Endodermal cell (in vitro differentiated cells): ENCODE measurements around the gene KCNV2. TPM values are rescaled to one million over a fixed set of nuclear protein-coding genes. Genes with fewer than 3 reads are reported as not detected.

ENCODE experiments used
- DNase-seq: peaks from one replicate; pipeline ENCODE4 v3.0.0-alpha.2; 2017
- H3K27ac ChIP-seq: 2 replicates; pipeline ENCODE4 v1.5.1; 2013; ENCODE audit warnings: mild to moderate bottlenecking, low read depth, low read length, moderate library complexity
- H3K27me3 ChIP-seq: 2 replicates; pipeline ENCODE4 v1.6.1; 2013; ENCODE audit warnings: mild to moderate bottlenecking, low read length, moderate library complexity; ENCODE audit not compliant: insufficient read depth, control insufficient read depth, poor library complexity, severe bottlenecking
- H3K36me3 ChIP-seq: 2 replicates; pipeline ENCODE4 v1.7.0; 2013; ENCODE audit warnings: mild to moderate bottlenecking, low read length, moderate library complexity; ENCODE audit not compliant: control insufficient read depth, insufficient read depth
- H3K4me1 ChIP-seq: one replicate; pipeline ENCODE4 v1.7.0; 2013; ENCODE audit warnings: low read length; ENCODE audit not compliant: control insufficient read depth, insufficient read depth
- H3K4me3 ChIP-seq: 2 replicates; pipeline ENCODE4 v1.5.1; 2013; ENCODE audit warnings: mild to moderate bottlenecking, low read length, moderate library complexity
- H3K9ac ChIP-seq: 2 replicates; pipeline ENCODE4 v1.6.1; 2013; ENCODE audit warnings: mild to moderate bottlenecking, low read length, moderate library complexity; ENCODE audit not compliant: poor library complexity, severe bottlenecking; ENCODE audit errors: extremely low read depth
- H3K9me3 ChIP-seq: 2 replicates; pipeline ENCODE4 v1.6.1; 2013; ENCODE audit warnings: mild to moderate bottlenecking, low read length, moderate library complexity; ENCODE audit not compliant: control insufficient read depth
- H3K27ac Mint-ChIP-seq: 2 replicates; pipeline ENCODE4 v1.8.0; 2020; ENCODE audit warnings: mixed read lengths
- H3K27me3 Mint-ChIP-seq: 2 replicates; pipeline ENCODE4 v1.8.0; 2021; ENCODE audit warnings: mild to moderate bottlenecking, mixed read lengths; ENCODE audit not compliant: insufficient read depth
- H3K36me3 Mint-ChIP-seq: 2 replicates; pipeline ENCODE4 v1.8.0; 2020; ENCODE audit warnings: low read depth, mixed read lengths
- H3K4me1 Mint-ChIP-seq: 2 replicates; pipeline ENCODE4 v1.8.0; 2020; ENCODE audit warnings: mixed read lengths
- H3K4me3 Mint-ChIP-seq: 2 replicates; pipeline ENCODE4 v1.8.0; 2020; ENCODE audit warnings: mild to moderate bottlenecking, moderate library complexity, mixed read lengths
- H3K9me3 Mint-ChIP-seq: 2 replicates; pipeline ENCODE4 v1.8.0; 2020; ENCODE audit warnings: mild to moderate bottlenecking, mixed read lengths
- WGBS, 2 experiments: methylation state at CpG; one replicate each; pipeline versions ENCODE4 v1.1.5 to v1.1.7; 2013; ENCODE audit warnings: missing lambda C conversion rate in 2 of 2, mixed read lengths in 1 of 2; ENCODE audit not compliant: insufficient coverage in 1 of 2, insufficient read length in 1 of 2; 5-methylcytosine and 5-hydroxymethylcytosine counted together
- total RNA-seq, 2 donors: library from RNA; stranded (reverse); fragmentation: NEBNext Ultra II Directional in 1 of 2; extraction: Animal tissue kit (Norgen Biotek cat#: 25700) in 1 of 2; gene quantifications; 2 replicates in 1 of 2; 3 replicates in 1 of 2; pipeline ENCODE4 v1.2.1, GENCODE V29; 2021
- TF ChIP-seq, protein P1 (sequence below): fragments of 200-600 bp; sonication (generic); conservative IDR thresholded peaks from 2 replicates; pipeline ENCODE4 v1.5.0; 2021; ENCODE audit warnings: antibody characterized with exemption, mild to moderate bottlenecking

The KCNV2 gene
- total RNA-seq, 2 donors from 2014 or later, result 1.2 to 2.0 TPM

DNA sequence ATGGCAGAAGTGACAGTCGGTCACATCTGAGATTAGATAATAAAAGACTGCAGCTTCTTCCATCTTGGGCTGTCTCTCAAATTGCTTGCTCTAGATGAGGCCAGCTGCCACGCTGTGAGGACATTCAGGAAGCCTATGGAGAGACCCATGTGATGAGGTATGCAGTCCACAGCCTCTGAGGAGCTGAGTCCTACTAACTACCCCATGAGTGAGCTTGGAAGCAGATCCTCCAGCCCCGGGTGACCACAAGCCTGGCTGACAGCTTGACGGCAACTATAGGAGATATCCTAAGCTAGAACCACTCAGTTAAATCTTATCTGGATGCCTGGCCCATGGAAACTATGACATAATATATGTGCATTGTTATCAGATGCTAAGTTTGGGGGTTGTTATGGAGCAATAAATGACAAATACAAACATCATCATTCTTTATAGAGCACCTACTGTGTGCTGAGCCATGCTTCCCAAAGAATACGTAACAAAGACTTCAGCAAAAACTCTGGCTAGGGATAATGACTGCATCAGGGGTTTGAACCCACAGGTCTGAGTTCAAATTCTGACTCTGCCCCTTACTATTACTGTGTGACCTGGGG, 26.7 kb downstream of the KCNV2 start:
- no peak for DNase-seq
- H3K4me3 ChIP-seq, result no peak overlapping the region
- peaks cover 10% of the 10 kb centered on the region for H3K36me3 Mint-ChIP-seq
- peaks cover 65% of the 10 kb centered on the region for H3K4me1 Mint-ChIP-seq
- H3K9me3 Mint-ChIP-seq, result peaks cover 8% of the 10 kb centered on the region
- 91 to 100% methylated on average over 3 to 5 of the region's 5 CpGs for WGBS, 2 experiments
- H3K4me3 Mint-ChIP-seq, result no peak overlapping the region
- no peak overlapping the region for H3K27ac ChIP-seq
- H3K27ac Mint-ChIP-seq, result no peak overlapping the region
- TF ChIP-seq, protein P1, sequence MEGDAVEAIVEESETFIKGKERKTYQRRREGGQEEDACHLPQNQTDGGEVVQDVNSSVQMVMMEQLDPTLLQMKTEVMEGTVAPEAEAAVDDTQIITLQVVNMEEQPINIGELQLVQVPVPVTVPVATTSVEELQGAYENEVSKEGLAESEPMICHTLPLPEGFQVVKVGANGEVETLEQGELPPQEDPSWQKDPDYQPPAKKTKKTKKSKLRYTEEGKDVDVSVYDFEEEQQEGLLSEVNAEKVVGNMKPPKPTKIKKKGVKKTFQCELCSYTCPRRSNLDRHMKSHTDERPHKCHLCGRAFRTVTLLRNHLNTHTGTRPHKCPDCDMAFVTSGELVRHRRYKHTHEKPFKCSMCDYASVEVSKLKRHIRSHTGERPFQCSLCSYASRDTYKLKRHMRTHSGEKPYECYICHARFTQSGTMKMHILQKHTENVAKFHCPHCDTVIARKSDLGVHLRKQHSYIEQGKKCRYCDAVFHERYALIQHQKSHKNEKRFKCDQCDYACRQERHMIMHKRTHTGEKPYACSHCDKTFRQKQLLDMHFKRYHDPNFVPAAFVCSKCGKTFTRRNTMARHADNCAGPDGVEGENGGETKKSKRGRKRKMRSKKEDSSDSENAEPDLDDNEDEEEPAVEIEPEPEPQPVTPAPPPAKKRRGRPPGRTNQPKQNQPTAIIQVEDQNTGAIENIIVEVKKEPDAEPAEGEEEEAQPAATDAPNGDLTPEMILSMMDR, result no peak
- no peak overlapping the region for H3K9ac ChIP-seq
- H3K36me3 ChIP-seq, result peaks cover 6% of the 10 kb centered on the region
- no peaks in the 10 kb centered on the region for H3K27me3 Mint-ChIP-seq
- H3K27me3 ChIP-seq, result no peaks in the 10 kb centered on the region
- peaks cover 8% of the 10 kb centered on the region for H3K9me3 ChIP-seq
- H3K4me1 ChIP-seq, result peaks cover 24% of the 10 kb centered on the region

DNA sequence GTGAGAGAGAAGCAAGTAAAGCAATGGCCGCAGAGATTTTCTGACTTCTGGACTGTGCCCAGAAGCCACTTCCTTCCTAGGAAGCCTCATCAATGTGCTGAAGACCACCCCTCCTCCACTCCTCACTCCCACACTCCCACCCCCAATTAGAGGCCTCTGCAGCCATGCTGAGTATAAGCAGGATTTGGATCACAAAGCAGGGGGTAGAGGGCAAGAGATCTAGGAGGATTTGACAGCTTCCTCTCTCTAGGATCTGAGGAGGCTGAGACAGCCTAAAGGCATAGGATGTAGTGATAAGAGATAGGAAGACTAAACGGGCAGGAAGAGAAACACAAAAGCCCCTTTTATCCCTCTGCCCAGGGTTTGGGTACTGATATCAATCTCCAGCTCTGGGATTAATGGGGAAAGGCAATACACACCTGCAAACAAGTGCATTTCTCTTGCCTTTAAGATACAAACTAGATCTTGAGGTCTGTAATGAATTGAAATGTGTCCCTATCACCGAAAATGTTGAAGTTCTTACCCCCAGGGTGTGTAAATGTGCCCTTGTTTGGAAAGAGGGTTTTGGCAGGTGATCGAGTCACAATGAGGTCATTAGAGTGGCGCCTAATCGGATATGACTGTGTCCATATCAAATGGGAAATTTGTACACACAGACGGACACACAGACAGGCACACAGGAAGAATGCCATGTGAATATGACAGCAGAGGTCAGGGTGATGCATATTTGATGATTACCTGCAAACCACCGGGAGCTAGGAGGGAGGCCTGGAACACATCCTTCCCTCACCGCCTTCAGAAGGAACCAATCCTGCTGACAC, 28.5 kb downstream of the KCNV2 start:
- Histone ChIP-seq H3K27me3 (no peaks in the 10 kb centered on the region), H3K27ac (no peak overlapping the region), H3K4me3 (no peak overlapping the region), H3K4me1 (peaks cover 18% of the 10 kb centered on the region), H3K9me3 (peaks cover 25% of the 10 kb centered on the region), H3K9ac (no peak overlapping the region), H3K36me3 (peaks cover 24% of the 10 kb centered on the region)
- Mint-ChIP-seq H3K4me3 (peak overlapping the region; percentile 17), H3K27me3 (no peaks in the 10 kb centered on the region), H3K36me3 (peaks cover 28% of the 10 kb centered on the region), H3K9me3 (peaks cover 25% of the 10 kb centered on the region), H3K4me1 (peaks cover 49% of the 10 kb centered on the region), H3K27ac (peak overlapping the region; percentile 26)
- TF ChIP-seq, protein P1, result no peak
- no peak for DNase-seq
- 72 to 77% methylated on average over 7 to 9 of the region's 9 CpGs for WGBS, 2 experiments

DNA sequence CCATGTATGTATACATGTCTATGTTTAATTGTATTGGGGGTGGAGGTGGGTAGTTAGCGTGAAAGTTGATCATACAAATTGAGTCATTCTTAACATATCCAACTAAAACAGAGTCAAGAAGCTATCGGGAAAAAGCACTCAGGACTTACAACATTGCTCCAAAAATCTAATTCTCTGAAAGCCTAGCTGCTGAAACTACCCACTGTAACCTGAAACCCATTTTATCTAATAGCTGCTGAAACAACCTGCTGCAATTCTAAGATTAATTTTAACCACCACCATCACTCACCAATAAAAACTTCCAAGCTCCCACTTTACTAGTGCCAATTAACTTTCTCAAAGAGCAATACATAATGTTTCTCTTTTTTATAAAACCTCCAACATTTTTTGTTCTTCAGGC, 32.2 kb downstream of the KCNV2 start:
- no peak for DNase-seq
- Mint-ChIP-seq H3K27ac (no peak overlapping the region), H3K36me3 (peaks cover 52% of the 10 kb centered on the region), H3K4me3 (no peak overlapping the region), H3K9me3 (peaks cover 46% of the 10 kb centered on the region), H3K4me1 (peaks cover 43% of the 10 kb centered on the region), H3K27me3 (no peaks in the 10 kb centered on the region)
- Histone ChIP-seq H3K4me1 (peaks cover 16% of the 10 kb centered on the region), H3K9ac (no peak overlapping the region), H3K27ac (no peak overlapping the region), H3K9me3 (peaks cover 54% of the 10 kb centered on the region), H3K36me3 (peaks cover 38% of the 10 kb centered on the region), H3K4me3 (peak overlapping the region; percentile 66), H3K27me3 (no peaks in the 10 kb centered on the region)
- TF ChIP-seq, protein P1, result no peak
- WGBS, 2 experiments, result 96 to 100% methylated on average over 1 to 2 of the region's 2 CpGs
